HG02642 (cell line): ENCODE results near the gene SNX20.

Source experiments
- ATAC-seq: cut with Tn5 transposase; IDR thresholded peaks from one replicate; pipeline ENCODE4 v1.9.1; 2021; ENCODE audit warnings: mild to moderate bottlenecking; ENCODE audit not compliant: unreplicated experiment, poor library complexity

Gene SNX20

DNA sequence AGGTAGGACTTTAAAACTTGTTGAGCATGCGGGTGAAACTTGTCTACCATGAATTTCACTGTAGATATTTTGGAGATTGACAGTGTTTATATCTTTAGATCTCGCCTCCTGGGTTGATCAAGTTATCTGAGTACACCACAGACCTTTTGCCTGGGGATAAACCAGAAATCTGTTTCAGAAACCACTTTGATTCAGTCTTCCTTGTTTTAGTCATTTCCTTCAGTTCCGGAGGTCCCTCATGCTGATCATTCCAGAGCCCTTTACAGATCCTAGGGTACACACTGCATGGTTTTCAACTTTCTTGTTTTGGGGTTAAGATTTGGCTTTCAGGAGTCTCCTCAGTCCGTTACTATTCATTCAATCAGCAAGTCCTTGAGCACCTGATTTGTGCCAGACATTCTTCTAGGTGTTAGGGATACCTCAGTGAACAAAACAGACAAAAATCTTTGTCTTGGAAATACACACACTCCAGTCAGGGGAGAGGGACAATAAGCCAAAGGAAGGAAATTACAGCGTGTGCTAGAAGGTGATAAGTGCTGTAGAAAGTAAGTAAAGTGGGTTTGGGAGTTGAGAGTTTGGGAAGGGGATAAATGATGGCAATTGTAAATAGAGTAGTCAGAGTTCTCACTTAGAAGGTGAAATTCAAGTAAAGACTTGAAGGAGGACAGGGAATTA lies 24.5 kb upstream of the SNX20 start:
- ATAC-seq, result no peak

DNA sequence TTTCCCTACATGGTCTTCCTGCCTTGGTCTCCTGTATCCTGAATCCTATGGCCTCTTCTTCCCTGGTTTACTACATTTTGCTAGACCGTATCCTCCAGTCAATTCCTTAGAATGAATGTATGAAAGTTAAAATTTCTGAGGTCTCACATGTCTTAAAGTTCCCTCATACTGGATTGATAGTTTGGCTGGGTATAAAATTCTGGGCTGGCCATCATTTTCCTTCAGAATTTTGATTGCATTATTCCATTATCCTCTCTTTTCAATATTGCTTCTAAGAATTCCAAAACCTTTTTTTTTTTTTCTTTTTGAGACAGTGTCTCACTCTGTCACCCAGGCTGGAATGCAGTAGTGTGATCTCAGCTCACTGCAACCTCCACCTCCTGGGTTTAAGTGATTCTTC lies 23.1 kb upstream of the SNX20 start:
- ATAC-seq, result no peak

DNA sequence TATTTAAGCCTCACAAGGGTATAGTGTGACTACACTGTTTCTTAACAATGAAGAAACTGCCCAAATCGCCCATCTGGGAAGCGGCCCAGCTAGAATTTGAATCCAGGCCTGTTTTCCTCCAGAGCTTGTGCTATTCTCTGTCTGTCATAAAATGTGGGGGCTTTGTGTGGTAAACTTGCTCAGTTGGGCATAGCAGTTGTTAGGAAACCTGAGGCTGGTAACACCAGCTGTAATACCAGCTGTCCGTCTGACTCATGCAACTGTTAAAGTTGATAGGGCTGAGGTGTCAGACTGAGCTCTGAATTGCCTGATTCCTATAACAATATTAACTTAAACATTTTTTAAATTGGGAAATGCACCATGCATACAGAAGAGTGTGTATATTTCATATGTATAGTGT lies 21.6 kb upstream of the SNX20 start:
- no peak for ATAC-seq

DNA sequence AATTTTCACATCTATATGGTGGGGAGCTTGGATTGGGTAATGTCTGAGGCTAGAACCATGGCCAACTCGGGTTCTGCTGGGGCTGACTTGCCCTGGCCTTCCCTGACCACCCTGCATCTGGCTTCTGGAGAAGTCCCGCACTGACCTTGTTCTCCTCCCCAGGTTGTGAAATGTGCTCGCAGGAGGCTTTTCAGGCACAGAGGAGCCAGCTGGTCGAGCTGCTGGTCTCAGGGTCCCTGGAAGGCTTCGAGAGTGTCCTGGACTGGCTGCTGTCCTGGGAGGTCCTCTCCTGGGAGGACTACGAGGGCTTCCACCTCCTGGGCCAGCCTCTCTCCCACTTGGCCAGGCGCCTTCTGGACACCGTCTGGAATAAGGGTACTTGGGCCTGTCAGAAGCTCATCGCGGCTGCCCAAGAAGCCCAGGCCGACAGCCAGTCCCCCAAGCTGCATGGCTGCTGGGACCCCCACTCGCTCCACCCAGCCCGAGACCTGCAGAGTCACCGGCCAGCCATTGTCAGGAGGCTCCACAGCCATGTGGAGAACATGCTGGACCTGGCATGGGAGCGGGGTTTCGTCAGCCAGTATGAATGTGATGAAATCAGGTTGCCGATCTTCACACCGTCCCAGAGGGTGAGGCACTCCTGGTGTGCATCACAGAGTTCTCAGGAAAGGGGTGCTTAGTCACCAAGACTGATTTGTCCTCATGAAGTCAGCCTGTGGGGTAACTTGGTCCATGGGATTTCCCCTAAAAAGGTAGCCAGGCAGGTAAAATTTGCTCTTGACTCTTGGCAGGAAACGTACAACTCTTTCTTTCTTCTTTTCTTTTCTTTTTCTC lies 18.4 kb upstream of the SNX20 start:
- no peak for ATAC-seq

DNA sequence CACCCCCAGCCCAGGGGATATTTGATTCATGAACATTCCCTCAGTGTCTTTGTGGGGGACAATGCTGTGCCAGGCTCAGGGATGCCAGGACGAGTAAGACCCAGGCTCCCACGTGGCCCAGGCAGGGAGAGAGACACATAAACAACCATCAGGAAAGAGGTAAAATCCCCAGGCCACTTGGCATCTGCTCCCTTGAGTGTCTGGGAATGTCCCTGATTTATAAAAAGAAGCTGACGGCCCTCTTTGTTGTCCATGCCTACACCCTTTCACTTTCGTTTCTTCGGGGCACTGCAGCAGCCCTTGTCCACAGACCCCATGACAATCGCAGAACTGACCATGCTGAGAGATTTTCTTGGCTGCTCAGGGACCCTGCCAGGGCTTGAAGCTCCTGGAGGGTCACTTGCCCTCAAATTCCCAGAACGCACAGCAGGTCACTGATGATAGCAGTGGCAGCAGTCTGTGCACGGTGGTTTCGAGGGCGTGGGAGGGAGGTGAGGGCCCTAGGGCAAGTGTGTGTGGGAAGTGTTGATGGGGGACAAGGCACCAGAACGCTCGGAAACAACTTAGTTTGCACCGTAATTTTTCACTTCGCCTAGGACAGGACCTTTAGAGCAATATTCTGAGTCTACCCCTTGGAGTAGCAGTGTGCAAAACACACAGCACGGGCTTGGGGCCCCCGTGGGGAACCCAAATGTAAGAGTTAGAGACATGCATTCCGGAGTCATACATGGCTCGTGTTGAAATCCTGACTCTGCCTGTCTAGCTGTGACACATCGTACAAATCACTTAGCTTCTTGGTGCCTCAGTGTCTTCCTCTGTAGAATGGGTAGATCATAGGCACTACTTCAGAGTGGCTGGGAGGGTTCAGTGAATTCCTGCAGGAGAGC lies 17.0 kb upstream of the SNX20 start:
- ATAC-seq, result peak; percentile 44

DNA sequence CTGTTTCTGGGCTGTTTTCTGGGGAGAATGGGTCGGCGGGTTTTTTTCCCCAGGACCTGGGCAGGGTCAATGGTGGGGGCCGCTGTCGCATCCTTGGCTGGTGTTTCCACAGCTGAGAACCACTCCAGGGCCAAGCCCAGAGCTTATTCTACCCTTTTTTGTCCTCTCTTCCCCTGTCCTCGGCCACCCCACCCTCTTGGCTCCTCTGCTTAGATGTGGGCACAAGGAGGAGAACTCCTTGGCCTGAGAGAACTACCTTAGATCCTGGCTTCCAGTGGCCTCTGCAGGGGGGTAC lies 16.3 kb upstream of the SNX20 start:
- ATAC-seq, result no peak

DNA sequence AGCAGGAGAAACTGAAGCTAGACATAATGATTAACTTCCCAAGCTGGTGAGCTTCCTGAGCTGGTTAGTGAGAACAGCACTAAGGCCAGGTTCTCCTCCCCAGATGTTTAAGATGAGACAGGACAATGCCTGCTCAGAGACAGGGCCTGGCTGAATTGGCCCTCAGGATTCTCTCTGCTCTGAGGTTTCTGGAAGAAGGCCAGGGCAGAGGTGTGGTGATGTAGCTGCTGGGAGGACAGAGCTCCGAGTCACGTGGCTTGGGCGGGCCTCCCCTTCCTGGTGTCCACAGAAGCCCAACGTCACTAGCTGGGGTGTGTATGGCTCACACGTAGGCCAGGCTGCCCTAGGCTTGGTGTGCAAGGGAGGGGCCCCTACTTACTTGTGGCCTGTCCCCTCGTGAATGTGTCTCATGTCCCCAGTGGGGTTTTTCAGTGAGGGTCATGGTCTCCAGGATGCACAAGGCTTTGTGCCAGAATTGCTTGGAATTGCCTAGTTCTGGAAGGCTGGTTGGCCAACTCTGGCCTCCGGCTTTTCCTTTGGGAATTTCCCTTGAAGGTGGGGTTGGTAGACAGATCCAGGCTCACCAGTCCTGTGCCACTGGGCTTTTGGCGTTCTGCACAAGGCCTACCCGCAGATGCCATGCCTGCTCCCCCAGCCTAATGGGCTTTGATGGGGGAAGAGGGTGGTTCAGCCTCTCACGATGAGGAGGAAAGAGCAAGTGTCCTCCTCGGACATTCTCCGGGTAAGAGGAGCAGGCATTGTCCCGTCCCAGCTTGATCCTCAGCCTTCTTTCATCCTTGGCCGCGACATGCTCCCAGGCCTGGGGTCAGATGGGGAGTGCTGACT lies 15.7 kb upstream of the SNX20 start:
- ATAC-seq, result peak; percentile 64

DNA sequence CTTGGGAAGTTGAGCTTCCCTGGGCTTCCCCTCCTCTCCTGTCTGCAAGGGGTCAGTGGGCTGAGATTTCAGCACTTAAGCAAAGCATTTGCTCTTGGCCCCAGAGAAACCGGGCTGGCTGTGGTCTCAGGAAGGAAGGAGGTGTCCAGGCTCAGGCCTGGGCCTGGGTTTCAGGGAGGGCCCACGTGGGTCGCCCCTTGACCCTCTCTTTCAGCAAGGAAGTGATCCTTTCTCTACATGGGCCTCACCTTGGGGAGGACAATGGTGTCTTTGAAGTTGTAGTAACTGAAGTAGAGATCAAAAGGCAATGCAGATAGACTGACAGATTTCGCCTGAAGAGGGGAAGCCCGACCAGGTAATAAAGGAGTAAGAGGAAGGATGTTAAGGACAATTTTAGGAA lies 15.0 kb upstream of the SNX20 start:
- ATAC-seq, result no peak

DNA sequence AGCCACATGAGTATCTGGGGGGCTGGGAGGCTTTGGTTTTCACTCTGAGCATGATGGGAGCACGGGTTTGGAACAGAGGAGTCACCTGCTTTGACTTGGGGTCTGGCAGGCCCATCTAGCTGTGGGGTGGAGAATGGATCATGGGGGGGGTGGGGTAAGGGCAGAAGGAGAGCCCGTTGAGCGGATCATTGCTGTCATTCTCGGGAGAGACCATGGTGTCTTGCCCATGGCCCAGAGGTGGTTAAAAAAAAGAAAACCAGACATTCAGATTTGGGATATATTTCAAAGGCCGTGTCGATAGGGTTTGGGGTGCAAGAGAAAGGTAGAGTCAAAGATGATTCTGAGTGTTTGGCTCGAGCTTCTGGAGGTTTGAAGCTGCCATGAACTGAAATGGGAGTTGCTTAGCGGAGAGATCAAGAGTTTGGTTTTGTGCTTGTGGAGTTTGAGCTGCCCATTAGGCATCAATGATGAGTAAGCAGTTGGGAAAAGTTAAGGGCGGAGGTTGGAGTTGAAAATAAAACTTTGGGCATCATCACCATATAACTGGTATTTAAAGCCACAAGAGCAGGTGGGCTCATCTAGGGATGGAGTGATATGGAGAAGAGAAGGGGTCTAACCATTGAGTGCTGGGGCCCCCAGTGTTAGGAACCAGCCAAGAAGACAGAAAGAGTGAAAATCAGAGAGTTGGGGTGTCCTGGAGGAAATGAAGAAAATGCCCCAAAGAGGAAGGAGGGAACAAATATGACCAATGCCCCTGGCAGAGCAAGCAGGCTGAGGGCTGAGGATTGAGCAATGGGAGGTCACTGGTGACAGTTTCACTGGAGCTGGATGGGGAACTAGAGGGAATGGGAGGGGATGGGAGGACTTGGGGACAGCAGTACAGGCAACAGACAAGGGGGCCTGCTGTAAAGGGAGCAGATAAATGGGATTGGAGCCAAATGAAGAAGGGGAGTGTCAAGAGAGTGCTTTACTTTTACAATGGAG lies 14.2 kb upstream of the SNX20 start:
- no peak for ATAC-seq

DNA sequence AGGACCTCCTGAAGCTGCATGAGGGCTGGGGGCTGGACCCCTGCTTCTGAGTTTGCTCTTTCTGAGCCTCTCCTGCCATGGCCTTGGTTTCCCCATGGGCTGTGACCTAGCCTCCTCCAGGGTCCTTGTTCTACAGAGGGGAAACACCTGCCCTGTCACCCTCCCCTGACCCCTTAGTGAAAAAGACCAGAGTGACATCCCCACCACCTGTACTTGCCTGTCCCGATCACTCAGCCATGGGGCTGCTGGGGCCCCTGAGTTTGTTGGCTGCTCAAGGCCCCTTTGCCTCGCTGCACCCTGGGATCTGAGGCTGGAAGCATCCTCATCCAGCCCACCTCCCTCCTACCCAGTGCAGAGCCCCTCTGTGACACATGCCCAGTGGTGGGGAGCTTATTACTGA lies 13.1 kb upstream of the SNX20 start:
- peak; percentile 24 for ATAC-seq

DNA sequence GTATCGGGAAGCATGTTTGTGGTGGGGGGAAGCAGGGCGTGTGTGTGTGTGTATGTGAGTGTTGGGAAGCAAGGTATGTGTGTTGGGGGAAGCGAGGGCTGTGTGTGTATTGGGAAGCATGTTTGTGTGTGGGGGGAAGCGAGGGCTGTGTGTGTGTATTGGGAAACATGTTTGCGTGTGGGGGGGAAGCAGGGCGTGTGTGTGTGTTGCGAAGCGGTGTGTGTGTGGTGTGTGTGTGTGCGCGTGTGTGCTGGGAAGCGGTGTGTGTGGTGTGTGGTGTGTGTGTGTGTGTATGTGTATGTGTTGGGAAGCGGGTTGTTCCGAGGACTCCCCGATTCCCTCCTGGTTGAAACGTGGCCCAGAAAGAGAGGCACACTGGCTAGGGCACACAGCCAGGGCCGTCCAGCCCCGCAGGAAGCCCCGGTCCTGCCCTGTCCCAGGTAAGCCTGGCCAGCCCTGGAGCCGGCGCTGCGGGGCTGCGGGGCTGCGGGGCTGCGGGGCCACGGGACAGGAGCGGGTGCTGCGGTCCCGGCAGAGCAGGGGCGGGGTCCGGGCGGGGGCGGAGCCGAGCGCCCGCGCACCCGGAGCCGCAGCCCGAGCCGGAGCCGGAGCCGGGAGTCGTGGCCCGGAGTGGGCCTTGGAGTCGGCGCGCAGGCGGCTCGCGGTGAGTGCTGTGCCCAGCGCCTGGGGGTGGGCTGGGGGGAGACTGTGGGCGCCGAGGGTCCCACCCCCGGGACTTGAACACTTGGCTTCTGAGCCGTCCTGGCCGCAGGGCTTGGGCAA lies 12.1 kb upstream of the SNX20 start, which contains the start of gene NOD2:
Gene NOD2 (plus strand): TSS at position 608 of the 783 bp plus-strand sequence. CDS start 5,890 bp downstream, outside the sequence.
- ATAC-seq, result no peak

DNA sequence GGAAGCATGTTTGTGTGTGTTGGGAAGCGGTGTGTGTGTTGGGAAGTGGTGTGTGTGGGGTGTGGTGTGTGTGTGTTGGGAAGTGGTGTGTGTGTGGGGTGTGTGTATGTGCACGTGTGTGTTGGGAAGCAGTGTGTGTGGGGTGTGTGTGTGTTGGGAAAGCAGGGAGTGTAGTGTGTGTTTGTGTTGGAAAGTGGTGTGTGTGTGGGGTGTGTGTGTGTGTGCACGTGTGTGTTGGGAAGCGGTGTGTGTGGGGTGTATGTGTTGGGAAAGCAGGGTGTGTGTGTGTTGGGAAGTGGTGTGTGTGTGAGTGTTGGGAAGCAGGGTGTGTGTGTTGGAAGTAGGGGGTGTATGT lies 11.5 kb upstream of the SNX20 start:
- ATAC-seq, result no peak

DNA sequence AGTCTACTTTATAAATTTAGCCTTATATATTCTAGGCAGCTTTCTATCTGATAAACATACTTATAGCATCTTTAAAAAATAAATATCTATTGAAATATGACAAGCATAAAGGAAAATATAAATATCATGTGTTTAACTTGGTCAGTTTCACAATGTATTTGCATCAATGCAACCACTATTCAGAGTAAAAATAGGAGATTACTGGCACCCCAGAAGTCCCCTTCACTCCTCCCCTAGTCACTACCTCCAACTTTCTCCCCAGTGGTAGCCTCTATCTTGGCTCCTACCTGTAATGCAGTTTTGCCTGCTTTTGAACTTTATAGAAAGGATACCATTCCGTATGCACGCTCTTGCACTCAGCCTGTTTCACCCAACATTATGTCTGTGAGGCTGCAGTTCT lies 9.1 kb upstream of the SNX20 start:
- no peak for ATAC-seq

DNA sequence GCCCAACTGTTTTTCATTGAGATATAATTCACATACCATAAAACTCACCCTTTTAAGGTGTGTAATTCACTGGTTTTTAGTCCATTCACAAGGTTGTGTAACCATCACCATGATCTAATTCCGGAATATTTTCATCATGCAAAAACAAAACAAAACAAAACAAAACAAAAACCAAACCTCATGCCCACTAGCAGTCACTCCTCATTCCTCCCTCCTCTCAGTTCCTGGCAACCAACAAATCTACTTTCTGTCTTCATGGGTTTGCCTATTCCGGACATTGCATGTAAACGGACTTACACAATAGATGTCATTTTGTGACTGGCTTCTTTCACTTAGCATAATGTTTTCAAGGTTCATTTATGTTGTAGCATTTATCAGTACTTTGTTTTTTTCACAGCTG lies 7.8 kb upstream of the SNX20 start:
- no peak for ATAC-seq

DNA sequence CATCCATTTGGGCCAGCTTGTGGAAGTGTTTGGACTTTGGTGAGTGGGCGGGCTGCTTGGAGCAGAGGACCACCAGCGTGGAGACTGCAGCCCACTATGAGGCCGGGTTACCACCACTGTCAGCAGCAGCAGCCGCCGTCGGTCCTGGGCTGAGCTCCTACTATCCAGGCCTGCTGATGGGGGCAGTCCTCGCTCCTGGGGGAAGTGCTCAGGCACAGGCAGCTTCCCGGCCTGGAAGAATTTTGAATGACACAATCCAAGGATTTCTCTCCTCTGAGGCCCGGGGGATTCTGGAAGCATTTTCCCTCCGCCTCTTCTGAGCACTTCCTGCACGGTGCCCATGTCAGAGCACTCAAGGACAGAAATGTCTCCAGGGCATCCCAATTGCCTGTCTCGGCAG lies 7.0 kb upstream of the SNX20 start:
- ATAC-seq, result no peak

DNA sequence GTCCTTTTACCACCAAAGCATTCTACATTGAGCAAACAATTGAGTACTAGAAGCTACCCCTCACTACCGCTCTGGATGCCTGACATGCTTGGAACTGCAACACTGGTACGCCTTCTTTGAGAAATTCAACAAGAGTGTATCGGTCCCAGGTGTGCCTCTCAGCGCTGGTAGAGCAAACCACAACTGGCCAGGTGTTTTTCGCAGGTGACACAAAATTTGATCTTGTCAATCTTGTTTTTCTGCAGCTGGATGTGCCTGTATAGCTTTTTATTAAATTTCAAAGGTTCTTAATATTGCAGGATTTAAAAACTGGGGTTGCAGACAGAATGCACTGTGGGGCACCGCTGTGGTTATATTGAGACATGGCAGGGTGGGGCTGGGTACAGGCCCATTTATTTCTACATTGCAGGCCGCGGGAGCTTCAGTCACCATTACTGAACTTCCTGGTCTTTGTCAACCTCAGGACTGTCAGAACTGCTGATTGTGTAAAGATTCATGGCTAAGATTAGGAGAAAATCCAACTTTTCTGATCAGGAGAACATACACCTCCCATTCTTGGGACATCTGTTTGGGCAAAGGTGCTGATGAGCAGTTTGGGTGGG lies 4.5 kb upstream of the SNX20 start:
- ATAC-seq, result no peak

DNA sequence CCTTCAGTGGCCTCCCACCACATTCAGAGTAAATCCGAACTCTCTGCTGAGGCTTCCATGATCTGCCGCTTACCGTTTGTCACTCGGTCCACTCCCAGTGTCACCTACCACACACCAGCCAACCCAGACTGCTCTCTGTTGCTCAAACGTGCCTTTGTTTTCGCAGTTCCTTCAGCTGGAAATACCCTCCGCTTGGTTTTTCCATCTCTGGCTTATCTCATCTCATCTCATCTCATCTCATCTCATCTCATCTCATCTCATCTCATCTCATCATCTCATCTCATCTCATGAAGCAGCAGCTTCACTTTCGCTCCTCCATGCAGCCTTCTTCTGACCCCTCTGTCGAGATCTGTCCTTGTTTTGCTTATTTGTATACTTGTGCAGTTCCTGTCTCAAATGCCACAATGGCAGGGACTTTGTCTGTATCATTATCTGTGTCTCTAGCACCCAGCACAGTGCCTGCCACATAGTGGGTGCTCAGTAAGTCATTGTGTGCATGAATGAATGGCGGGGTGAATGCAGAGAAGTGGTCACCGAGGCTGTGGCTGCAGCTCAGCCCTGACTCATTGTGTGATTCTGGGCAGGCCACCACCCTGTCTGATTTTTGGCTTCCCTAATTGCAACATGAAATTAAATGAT lies 3.8 kb upstream of the SNX20 start:
- no peak for ATAC-seq
